Upper lobe of right lung (tissue), 1 donor: ENCODE measurements around the gene AMER1. TPM values are rescaled to one million over a fixed set of nuclear protein-coding genes. Genes with fewer than 3 reads are reported as not detected.

Experiments
- ATAC-seq: fragments of 200-7000 bp; cut with Tn5 transposase; one replicate; pipeline ENCODE4 v1.9.1; 2020; ENCODE audit warnings: mild to moderate bottlenecking, moderate library complexity
- DNase-seq: peaks from one replicate; pipeline ENCODE4 v3.0.0-alpha.2; 2020
- H3K27ac ChIP-seq: fragments of 200-600 bp; one replicate; pipeline ENCODE4 v1.8.0; 2022
- H3K27me3 ChIP-seq: fragments of 200-600 bp; one replicate; pipeline ENCODE4 v1.8.0; 2022; ENCODE audit warnings: mild to moderate bottlenecking
- H3K36me3 ChIP-seq: fragments of 200-600 bp; one replicate; pipeline ENCODE4 v1.8.0; 2022
- H3K4me1 ChIP-seq: fragments of 200-600 bp; one replicate; pipeline ENCODE4 v1.8.0; 2022
- H3K4me3 ChIP-seq: fragments of 200-600 bp; one replicate; pipeline ENCODE4 v1.8.0; 2022; ENCODE audit warnings: mild to moderate bottlenecking
- H3K9me3 ChIP-seq: fragments of 200-600 bp; one replicate; pipeline ENCODE4 v1.8.0; 2022
- CTCF ChIP-seq: fragments of 200-600 bp; IDR thresholded peaks from one replicate; pipeline ENCODE4 v1.8.0; 2022; ENCODE audit warnings: antibody characterized with exemption
- intact Hi-C: fragments of 100-400 bp; cut with DNase I; formaldehyde crosslinking; loops from one replicate; pipeline ENCODE4 v1.11.0; 2022
- total RNA-seq: library from RNA; stranded (reverse); fragmentation: NEBNext Ultra II Directional; extraction: Animal tissue kit (Norgen Biotek cat#: 25700); gene quantifications from one replicate; pipeline ENCODE4 v1.2.1, GENCODE V29; 2021
- donor health status: DM: no; HTN: yes; CAD: no; lungs with severe emphysema.

Gene AMER1
- total RNA-seq, 1 donor from 2014 or later = 4.5 TPM

GRCh38 chrX:64196606-64197005 is 8.9 kb downstream of the AMER1 start:
- H3K4me1 ChIP-seq = no peaks in the 10 kb centered on the region
- ATAC-seq = no peak

GRCh38 chrX:64195862-64196261 is 9.6 kb downstream of the AMER1 start:
- H3K27ac ChIP-seq = no peak overlapping the region
- no peak overlapping the region for H3K4me3 ChIP-seq
- H3K4me1 ChIP-seq = no peaks in the 10 kb centered on the region
- H3K9me3 ChIP-seq = no peaks in the 10 kb centered on the region
- intact Hi-C loops = no loop called here
- no peaks in the 10 kb centered on the region for H3K27me3 ChIP-seq
- ATAC-seq (no peak), DNase-seq (no peak)
- no peaks in the 10 kb centered on the region for H3K36me3 ChIP-seq
- TF ChIP-seq CTCF = no peak

More at GRCh38 chrX:64196606-64197005, 8.9 kb downstream of the AMER1 start:
- Histone ChIP-seq H3K27me3 (no peaks in the 10 kb centered on the region), H3K4me3 (no peak overlapping the region), H3K36me3 (no peaks in the 10 kb centered on the region), H3K27ac (no peak overlapping the region), H3K9me3 (no peaks in the 10 kb centered on the region)
- intact Hi-C loops = no loop called here
- no peak for DNase-seq
- no peak for TF ChIP-seq CTCF

GRCh38 chrX:64192673-64193072 is 12.8 kb downstream of the AMER1 start:
- Histone ChIP-seq H3K36me3 (no peaks in the 10 kb centered on the region), H3K27ac (no peak overlapping the region), H3K4me3 (no peak overlapping the region), H3K4me1 (no peaks in the 10 kb centered on the region), H3K27me3 (no peaks in the 10 kb centered on the region), H3K9me3 (no peaks in the 10 kb centered on the region)
- no peak for ATAC-seq
- TF ChIP-seq CTCF = no peak
- no peak for DNase-seq
- intact Hi-C loops = no loop called here

GRCh38 chrX:64192040-64192439 is 13.5 kb downstream of the AMER1 start:
- no peaks in the 10 kb centered on the region for H3K27me3 ChIP-seq
- intact Hi-C loops = no loop called here
- DNase-seq = no peak
- H3K27ac ChIP-seq = no peak overlapping the region
- TF ChIP-seq CTCF = no peak
- ATAC-seq = no peak
- H3K9me3 ChIP-seq = no peaks in the 10 kb centered on the region
- no peak overlapping the region for H3K4me3 ChIP-seq
- no peaks in the 10 kb centered on the region for H3K4me1 ChIP-seq
- H3K36me3 ChIP-seq = no peaks in the 10 kb centered on the region

- DNase-seq = no peak
- Histone ChIP-seq H3K4me3 (no peak overlapping the region), H3K27ac (no peak overlapping the region), H3K36me3 (no peaks in the 10 kb centered on the region), H3K4me1 (no peaks in the 10 kb centered on the region), H3K27me3 (no peaks in the 10 kb centered on the region), H3K9me3 (no peaks in the 10 kb centered on the region)
- TF ChIP-seq CTCF = no peak
- intact Hi-C loops = no loop called here
- no peak for ATAC-seq
These were observed 14.1 kb downstream of the AMER1 start for GRCh38 chrX:64191281-64192010.
